K562 (cell line): Measurements from ENCODE around the gene FLOT2. TPM values are rescaled to one million over a fixed set of nuclear protein-coding genes. Genes with fewer than 3 reads are reported as not detected.

ENCODE experiments used
- CBX1 ChIP-seq: sonication (generic); IDR thresholded peaks from 2 replicates; pipeline ENCODE4 v1.6.1; 2016; ENCODE audit warnings: antibody characterized with exemption, low read depth, mild to moderate bottlenecking
- CCAR2 ChIP-seq: fragments of 200-400 bp; formaldehyde crosslinking; IDR thresholded peaks from 2 replicates; pipeline ENCODE4 v1.6.1; 2017; ENCODE audit warnings: mild to moderate bottlenecking, low read depth, low read length
- COPS2 ChIP-seq: fragments of 450-650 bp; conservative IDR thresholded peaks from 2 replicates; pipeline ENCODE4 v1.6.1; 2016; ENCODE audit warnings: mild to moderate bottlenecking, moderate library complexity
- FOXM1 ChIP-seq, 2 experiments: fragments of 450-650 bp in 1 of 2; sonication (generic) in 1 of 2; formaldehyde crosslinking in 1 of 2; IDR thresholded peaks; 2 replicates each; pipeline versions ENCODE4 v1.6.1 to v1.9.0; 2017 to 2022; ENCODE audit warnings: low read depth in 2 of 2, mild to moderate bottlenecking in 2 of 2, missing genetic modification reagents in 1 of 2, moderate library complexity in 1 of 2
- KAT8 ChIP-seq: fragments of 450-650 bp; IDR thresholded peaks from 2 replicates; pipeline ENCODE4 v1.6.1; 2016; ENCODE audit warnings: low read depth, mild to moderate bottlenecking
- MEF2D ChIP-seq: conservative IDR thresholded peaks from 2 replicates; pipeline ENCODE4 v1.6.1; 2016; ENCODE audit warnings: low read depth, missing genetic modification characterization, missing compliant biosample characterization
- MXI1 ChIP-seq: IDR thresholded peaks from 2 replicates; pipeline ENCODE4 v1.6.1; 2011; ENCODE audit warnings: low read depth, mild to moderate bottlenecking, improper control_type of control experiment, low read length
- NCOA1 ChIP-seq: fragments of 450-650 bp; IDR thresholded peaks from 2 replicates; pipeline ENCODE4 v1.6.1; 2016; ENCODE audit warnings: low read depth
- NCOR1 ChIP-seq: fragments of 450-650 bp; IDR thresholded peaks from 2 replicates; pipeline ENCODE4 v1.6.1; 2016; ENCODE audit warnings: mild to moderate bottlenecking, moderate library complexity
- NFATC3 ChIP-seq: fragments of 450-650 bp; IDR thresholded peaks from 2 replicates; pipeline ENCODE4 v1.6.1; 2017; ENCODE audit warnings: mild to moderate bottlenecking
- POLR3G ChIP-seq: IDR thresholded peaks from 2 replicates; pipeline ENCODE4 v1.6.1; 2011; ENCODE audit not compliant: insufficient read length, insufficient replicate concordance; ENCODE audit errors: extremely low read depth
- PRDM10 ChIP-seq: fragments of 450-650 bp; IDR thresholded peaks from 2 replicates; pipeline ENCODE4 v1.6.1; 2018; ENCODE audit not compliant: partially characterized antibody
- SMARCB1 ChIP-seq: IDR thresholded peaks from 2 replicates; pipeline ENCODE4 v1.6.1; 2011; ENCODE audit warnings: improper control_type of control experiment, low read depth; ENCODE audit not compliant: insufficient read length
- STAG1 ChIP-seq: sonication (generic); formaldehyde crosslinking; IDR thresholded peaks from 2 replicates; pipeline ENCODE4 v1.5.0; 2020; ENCODE audit warnings: missing genetic modification reagents, borderline replicate concordance
- TFAM ChIP-seq: fragments of 250-450 bp; sonication (Bioruptor Pico); conservative IDR thresholded peaks from 2 replicates; pipeline ENCODE4 v1.5.0; 2021; ENCODE audit warnings: mild to moderate bottlenecking, moderate library complexity
- TGIF2 ChIP-seq: sonication (generic); formaldehyde crosslinking; IDR thresholded peaks from 2 replicates; pipeline ENCODE4 v1.8.1; 2022; ENCODE audit warnings: mild to moderate bottlenecking, missing genetic modification reagents, moderate library complexity
- THAP7 ChIP-seq: fragments of 250-450 bp; sonication (Bioruptor Pico); IDR thresholded peaks from 2 replicates; pipeline ENCODE4 v1.5.0; 2021
- THRB ChIP-seq: fragments of 450-650 bp; formaldehyde crosslinking; conservative IDR thresholded peaks from 2 replicates; pipeline ENCODE4 v1.4.0; 2022; ENCODE audit warnings: mild to moderate bottlenecking, missing genetic modification characterization
- YY1 ChIP-seq, 3 experiments: IDR thresholded peaks; 2 replicates each; pipeline ENCODE4 v1.6.1; 2011; ENCODE audit warnings: low read length in 2 of 3, mild to moderate bottlenecking in 2 of 3, moderate library complexity in 2 of 3, borderline replicate concordance in 1 of 3, control low read depth in 1 of 3, low read depth in 1 of 3; ENCODE audit not compliant: insufficient read depth in 3 of 3, insufficient replicate concordance in 2 of 3, control insufficient read depth in 1 of 3, insufficient read length in 1 of 3; ENCODE audit errors: extremely low read depth in 1 of 3
- ZNF280B ChIP-seq: fragments of 250-450 bp; sonication (Bioruptor Pico); IDR thresholded peaks from 2 replicates; pipeline ENCODE4 v1.5.1; 2021; ENCODE audit warnings: mild to moderate bottlenecking
- polyA plus RNA-seq, 8 experiments: library from polyadenylated mRNA; depleted of rRNA in 4 of 8; stranded (reverse) in 5 of 8; unstranded in 3 of 8; fragments of >200 nt; fragmentation: Nextera tagmentation in 2 of 8; fragmentation: Illumina TruSeq in 1 of 8; extraction: Ambion mirVana in 2 of 8; extraction: Trizol in 1 of 8; gene quantifications; 2 replicates each; pipeline versions ENCODE4 v1.2.1 to v1.2.3, GENCODE V29; 2011 to 2014; ENCODE audit warnings: inconsistent platforms in 1 of 8, missing spikeins in 1 of 8
- total RNA-seq, 7 experiments: library from RNA; depleted of rRNA in 6 of 7; stranded (reverse); fragments of >200 nt in 6 of 7; fragmentation: Illumina TruSeq in 2 of 7; extraction: Trizol in 2 of 7; gene quantifications; 2 replicates each; pipeline versions ENCODE4 v1.2.1 to v1.2.3, GENCODE V29; 2011 to 2021; ENCODE audit warnings: low replicate concordance in 1 of 7

FLOT2 gene
- total and polyA plus RNA-seq, 9 of the 15 experiments (the other 6 are each of a cell fraction or from before 2014, with no cell fraction given), result 17.5 to 138 (median 41.7) TPM

GRCh38 chr17:28864991-28865849 is 32.3 kb downstream of the FLOT2 start (continued):
- TF ChIP-seq PRDM10 (peak; percentile 79), MXI1 (peak; percentile 91), NCOA1 (peak; percentile 96), THRB (CRISPR knock-in tag) (peak; percentile 96), STAG1 (CRISPR knock-in tag) (no peak), ZNF280B (no peak), POLR3G (no peak), SMARCB1 (peak; percentile 51), CBX1 (no peak), TFAM (CRISPR knock-in tag) (no peak), CCAR2 (peak; percentile 88; the same call in 1 of the 2 replicates), NCOR1 (peak; percentile 100), COPS2 (no peak), KAT8 (no peak), TGIF2 (CRISPR knock-in tag) (no peak), MEF2D (tag) (peak; percentile 71; the same call in 1 of the 2 replicates), NFATC3 (no peak), FOXM1 (IDR thresholded peaks at IDR 0.05; ENCODE audit: low read depth) (peak; percentile 99), FOXM1 (CRISPR knock-in tag; IDR thresholded peaks at IDR 0.05; ENCODE audit: low read depth) (no peak), THAP7 (CRISPR knock-in tag) (no peak), YY1 (IDR thresholded peaks at IDR 0.05; ENCODE audit: borderline replicate concordance in 1 of 3, control insufficient read depth in 1 of 3, extremely low read depth in 1 of 3, insufficient read depth in 3 of 3, insufficient read length in 1 of 3, insufficient replicate concordance in 2 of 3, low read depth in 1 of 3, low read length in 2 of 3) (peak in 2 of 3 experiments; percentile 54 to 62)
